Stimulated activated CD4-positive, alpha-beta T cell treated with anti-CD3 and anti-CD28 coated beads, Interleukin-2, amount 100 ng/mL, for 48 hours (primary cell): ENCODE data around the gene HOOK1.
"Not testable (repeated sequence)": the region's sequence is repeated elsewhere in the genome, so short reads cannot be mapped to it uniquely, and the experiment has no call there.

ENCODE experiments used
- DNase-seq, 2 donors: peaks; one replicate each; pipeline ENCODE4 v3.0.0-alpha.2; 2020

HOOK1 gene

DNA sequence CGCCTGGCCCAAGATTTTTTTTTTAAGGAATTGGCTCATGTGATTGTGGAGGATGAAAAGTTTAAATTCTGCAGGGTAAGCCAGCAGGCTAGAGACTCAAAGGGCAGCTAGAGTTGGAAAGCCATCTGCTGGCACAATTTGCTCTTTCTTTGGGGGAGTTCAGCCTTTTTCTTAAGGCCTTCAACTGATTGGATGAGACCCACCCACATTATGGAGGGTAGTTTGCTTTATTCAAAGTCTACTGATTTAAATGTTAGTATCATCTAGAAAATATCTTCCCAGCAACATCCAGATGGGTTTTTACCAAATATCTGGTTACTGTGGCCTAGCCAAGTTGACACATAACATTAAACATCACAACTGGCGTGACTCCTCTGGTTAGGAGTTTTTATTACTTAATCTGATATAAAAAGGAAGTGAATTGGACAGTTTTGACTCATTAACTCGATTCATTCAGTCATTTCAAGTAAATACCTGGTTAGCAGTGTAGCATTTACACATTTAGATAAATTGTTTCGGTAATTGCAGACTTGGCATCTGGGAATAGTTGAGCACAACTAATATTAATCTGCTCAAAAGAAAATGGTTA lies 12.4 kb downstream of the HOOK1 start:
- no peak for DNase-seq

DNA sequence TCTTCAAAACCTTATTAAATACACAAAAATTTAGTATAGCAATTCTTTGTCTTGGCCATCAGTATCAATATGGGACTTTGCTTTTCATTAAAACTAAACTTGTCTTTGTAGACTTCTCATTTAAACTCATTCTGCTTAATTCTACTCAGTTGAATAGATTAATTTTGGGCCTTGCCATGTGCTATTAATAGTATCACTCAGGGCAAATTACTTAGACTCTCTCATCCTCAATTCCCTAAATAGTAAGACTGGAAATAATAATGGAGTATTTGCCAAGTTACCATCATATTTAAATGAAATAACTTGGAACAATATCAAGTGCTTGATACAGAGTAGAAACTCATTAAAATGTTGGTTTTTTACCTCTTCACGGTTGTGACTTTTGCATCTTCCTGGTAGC lies 13.4 kb downstream of the HOOK1 start:
- DNase-seq, result no peak

- no peak for DNase-seq
These were observed 16.8 kb downstream of the HOOK1 start for GRCh38 chr1:59831529-59831928.

GRCh38 chr1:59833022-59833421 lies 18.3 kb downstream of the HOOK1 start:
- no peak for DNase-seq

- DNase-seq, result no peak
These were observed 19.2 kb downstream of the HOOK1 start for GRCh38 chr1:59833991-59834390.

- not testable (repeated sequence) for DNase-seq
These were observed 23.1 kb downstream of the HOOK1 start for GRCh38 chr1:59837857-59838256.

GRCh38 chr1:59845091-59845490 lies 30.3 kb downstream of the HOOK1 start:
- DNase-seq, result no peak

- no peak for DNase-seq
These were observed 31.6 kb downstream of the HOOK1 start for GRCh38 chr1:59846209-59846894.

DNA sequence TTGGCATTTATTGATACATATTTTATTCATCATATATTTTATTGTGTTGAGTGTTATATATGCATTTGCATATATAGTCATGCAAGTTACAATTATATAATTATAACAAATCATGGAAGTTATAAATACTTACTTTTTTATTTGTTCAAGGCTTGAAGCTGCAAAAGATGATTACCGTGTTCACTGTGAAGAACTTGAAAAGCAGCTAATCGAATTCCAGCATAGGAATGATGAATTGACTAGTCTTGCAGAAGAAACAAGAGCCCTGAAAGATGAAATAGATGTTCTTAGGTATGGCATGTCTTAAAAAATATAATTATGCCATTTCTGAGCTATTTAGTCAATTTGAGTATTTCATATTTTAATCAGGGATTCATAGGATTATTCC lies 32.1 kb downstream of the HOOK1 start:
- no peak for DNase-seq

GRCh38 chr1:59852117-59852516 lies 37.4 kb downstream of the HOOK1 start:
- DNase-seq, result no peak

- DNase-seq, result not testable (repeated sequence)
These were observed 40.5 kb downstream of the HOOK1 start for GRCh38 chr1:59855297-59855696.

DNA sequence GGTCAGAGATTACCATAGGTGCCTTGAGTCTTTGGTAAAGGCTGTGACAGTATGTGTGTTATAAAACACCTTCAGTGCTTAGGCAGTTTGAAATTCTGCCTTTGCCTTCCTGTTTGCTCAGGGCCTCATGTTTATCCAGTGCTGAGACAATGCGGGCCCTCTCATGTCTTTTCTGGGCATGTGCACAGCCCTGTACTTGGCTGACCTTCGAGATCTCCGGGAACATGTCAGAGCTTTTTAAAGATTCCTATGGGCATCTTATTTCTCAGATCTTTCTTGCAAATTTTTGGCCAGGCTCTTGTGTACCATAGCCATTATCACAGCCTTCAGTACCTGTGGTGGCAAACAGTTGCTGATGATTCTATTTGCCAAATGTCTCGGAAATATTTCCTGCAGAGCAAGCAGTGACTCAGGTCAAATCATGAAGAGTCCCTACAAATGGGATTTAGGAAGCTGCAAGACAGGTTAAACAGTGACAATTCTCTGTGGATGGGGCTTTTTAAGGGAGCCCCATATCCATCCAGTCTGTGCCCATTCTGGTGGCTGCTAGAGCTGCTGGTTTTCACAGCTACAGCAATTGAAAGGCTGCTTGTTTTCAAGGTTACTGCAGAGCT lies 42.1 kb downstream of the HOOK1 start:
- no peak for DNase-seq

- no peak for DNase-seq
These were observed 43.1 kb downstream of the HOOK1 start for GRCh38 chr1:59857679-59858354.

DNA sequence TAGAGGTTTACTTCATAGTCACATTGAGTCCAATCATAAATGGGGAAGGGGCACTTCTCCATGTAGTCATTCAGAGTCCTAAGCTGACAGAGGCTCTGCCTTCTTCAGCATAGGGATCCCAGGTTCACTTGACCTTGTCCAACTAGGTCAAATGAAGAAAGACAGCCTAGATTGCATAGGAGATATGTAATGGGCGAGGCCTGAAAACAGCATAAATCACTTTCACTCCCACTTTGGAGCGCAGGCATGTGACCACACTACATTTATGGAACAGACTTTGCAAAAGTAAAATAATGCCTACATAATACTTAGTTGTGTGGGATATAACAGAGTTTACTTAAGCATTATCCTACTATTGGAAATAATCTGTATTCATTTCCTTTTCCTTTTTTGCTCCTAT lies 51.7 kb downstream of the HOOK1 start:
- DNase-seq, result no peak

DNA sequence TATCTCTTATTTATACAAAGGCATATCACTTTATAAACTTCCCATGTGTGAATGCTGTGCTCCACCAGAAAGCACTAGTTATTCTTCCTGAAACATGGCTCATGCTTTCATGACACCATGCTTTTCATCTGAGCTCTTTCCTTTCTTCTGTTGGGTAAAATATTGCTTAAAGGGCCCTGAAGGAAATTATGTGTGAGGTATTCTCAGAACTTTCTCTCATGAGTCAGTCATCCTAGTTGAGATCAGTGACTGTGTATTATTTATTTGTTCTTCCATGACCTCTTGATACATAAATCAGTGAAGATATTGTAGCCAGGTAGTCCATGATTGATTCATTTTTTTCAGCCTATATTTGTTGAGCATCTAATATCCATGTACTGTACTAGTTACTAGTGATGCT lies 57.0 kb downstream of the HOOK1 start:
- DNase-seq, result no peak

GRCh38 chr1:59877108-59877682 lies 62.4 kb downstream of the HOOK1 start:
- DNase-seq, result no peak

DNA sequence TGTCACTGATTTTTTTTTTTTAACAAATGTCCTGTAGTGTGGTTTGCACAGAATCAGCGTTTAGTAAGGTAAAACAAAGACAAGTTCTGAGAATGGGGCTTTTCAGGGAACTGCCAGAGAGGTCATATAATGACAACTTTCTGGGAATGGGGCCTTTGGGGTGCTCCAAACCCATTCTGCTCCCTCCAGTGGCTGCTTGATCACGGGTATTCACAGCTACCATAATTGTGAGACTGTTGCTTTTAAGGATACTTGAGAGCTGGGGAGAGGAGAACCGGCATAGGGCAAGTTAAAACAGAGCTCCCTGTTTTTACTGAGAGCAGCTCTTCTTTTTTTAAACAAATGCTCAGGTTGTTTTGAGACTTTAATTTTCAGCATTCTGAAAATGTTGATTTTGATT lies 63.6 kb downstream of the HOOK1 start:
- DNase-seq, result no peak

- DNase-seq, result peak; percentile 33 to 49
These were observed 64.8 kb downstream of the HOOK1 start for GRCh38 chr1:59879574-59879973.

GRCh38 chr1:59879996-59880505 lies 65.3 kb downstream of the HOOK1 start:
- DNase-seq, result no peak

GRCh38 chr1:59880735-59881134 lies 66.0 kb downstream of the HOOK1 start:
- no peak for DNase-seq

- DNase-seq, result no peak
These were observed 70.5 kb downstream of the HOOK1 start for GRCh38 chr1:59885160-59885832.
